SH-SY5Y (cell line): ENCODE measurements around the gene SLCO4A1.

Experiments
- GATA2 ChIP-seq: IDR thresholded peaks from 2 replicates; pipeline ENCODE4 v1.6.1; 2011; ENCODE audit warnings: mild to moderate bottlenecking, low read depth, low read length
- GATA3 ChIP-seq: IDR thresholded peaks from 2 replicates; pipeline ENCODE4 v1.6.1; 2011; ENCODE audit warnings: low read depth, mild to moderate bottlenecking, low read length, moderate library complexity

- TF ChIP-seq GATA3 (no peak), GATA2 (no peak)
These were observed 32.2 kb upstream of the SLCO4A1 start for GRCh38 chr20:62609811-62610757.
